HepG2 (cell line): Measurements from ENCODE around the gene NDUFA5. TPM values are rescaled to one million over a fixed set of nuclear protein-coding genes. Genes with fewer than 3 reads are reported as not detected.
"Not testable (repeated sequence)": the region's sequence is repeated elsewhere in the genome, so short reads cannot be mapped to it uniquely, and the experiment has no call there.

Source experiments
- ATAC-seq: fragments of 200-7000 bp; cut with Tn5 transposase; 3 replicates; pipeline ENCODE4 v1.9.1; 2020; ENCODE audit warnings: mild to moderate bottlenecking, moderate library complexity
- BruUV-seq: library from RNA; stranded (reverse); fragments of 400-500 nt; replicated peaks from 2 replicates; lab custom pipeline; 2021; lab: Mats Ljungman, UMichigan
- CTCF ChIA-PET: fragments of 300-600 bp; formaldehyde crosslinking; extraction: SDS; loops from one replicate; lab custom pipeline; 2021; ENCODE audit warnings: low total read pairs, inconsistent platforms, low intra/inter-chr PET ratio; lab: Yijun Ruan, JAX
- POLR2A ChIA-PET: fragments of 350-600 bp; sonication (Branson Sonifier 250); formaldehyde crosslinking; loops from one replicate; lab custom pipeline; 2020; ENCODE audit warnings: antibody characterized with exemption, inconsistent platforms; lab: Yijun Ruan, JAX
- DNase-seq: peaks from one replicate; pipeline ENCODE4 v3.0.0-alpha.2; 2015; ENCODE audit warnings: low spot score
- FAIRE-seq: peaks from 3 replicates; lab custom pipeline; 2011; peaks lifted over from hg19 to GRCh38; lab: Jason Lieb, UNC
- H2AFZ ChIP-seq: one replicate; pipeline ENCODE4 v1.6.1; 2011; ENCODE audit warnings: low read length, inconsistent platforms
- H3K27ac ChIP-seq: fragments of 300-600 bp; 3 replicates; pipeline ENCODE4 v1.8.0; 2011; ENCODE audit warnings: mixed run types, mild to moderate bottlenecking, mixed read lengths, low read length, inconsistent platforms; ENCODE audit not compliant: insufficient read depth; ENCODE audit errors: extremely low read length
- H3K27me3 ChIP-seq, 2 experiments: fragments of 200-600 bp in 1 of 2; 2 replicates in 1 of 2; 3 replicates in 1 of 2; pipeline versions ENCODE4 v1.6.0 to v1.8.0; 2011; ENCODE audit warnings: low read length in 2 of 2, mild to moderate bottlenecking in 2 of 2, moderate library complexity in 2 of 2, inconsistent platforms in 1 of 2; ENCODE audit not compliant: insufficient read depth in 2 of 2, control insufficient read depth in 1 of 2
- H3K36me3 ChIP-seq, 2 experiments: fragments of 200-600 bp in 1 of 2; replicated peaks in 1 of 2; 2 replicates in 1 of 2; 3 replicates in 1 of 2; pipeline versions ENCODE4 v1.5.1 to v1.8.0; 2011; ENCODE audit warnings: low read length in 2 of 2, inconsistent platforms in 1 of 2; ENCODE audit not compliant: insufficient read depth in 2 of 2, control insufficient read depth in 1 of 2
- H3K4me1 ChIP-seq: 2 replicates; pipeline ENCODE4 v1.5.1; 2012; ENCODE audit warnings: low read length, inconsistent platforms; ENCODE audit not compliant: insufficient read depth
- H3K4me2 ChIP-seq: 2 replicates; pipeline ENCODE4 v1.6.0; 2011; ENCODE audit warnings: low read depth, low read length, inconsistent platforms
- H3K4me3 ChIP-seq, 3 experiments: fragments of 200-600 bp in 1 of 3; sonication (generic), shearing (Covaris generic) in 1 of 3; replicated peaks in 1 of 3; 2 replicates each; pipeline ENCODE4 v1.5.1; 2011 to 2016; ENCODE audit warnings: low read length in 3 of 3, inconsistent platforms in 2 of 3, low read depth in 2 of 3, mild to moderate bottlenecking in 2 of 3, control low read depth in 1 of 3, mixed read lengths in 1 of 3; ENCODE audit not compliant: insufficient read depth in 1 of 3
- H3K79me2 ChIP-seq: one replicate; pipeline ENCODE4 v1.6.1; 2011; ENCODE audit warnings: low read length, inconsistent platforms; ENCODE audit not compliant: insufficient read depth
- H3K9ac ChIP-seq: 2 replicates; pipeline ENCODE4 v1.6.0; 2011; ENCODE audit warnings: mild to moderate bottlenecking, low read depth, low read length, inconsistent platforms; ENCODE audit not compliant: insufficient read depth
- H3K9me3 ChIP-seq: 2 replicates; pipeline ENCODE4 v1.5.1; 2012; ENCODE audit warnings: mild to moderate bottlenecking, low read length
- H4K20me1 ChIP-seq: 2 replicates; pipeline ENCODE4 v1.6.0; 2011; ENCODE audit warnings: inconsistent platforms, mild to moderate bottlenecking, low read length, moderate library complexity; ENCODE audit not compliant: insufficient read depth
- AGO2 ChIP-seq: fragments of 200-400 bp; formaldehyde crosslinking; optimal IDR thresholded peaks from 2 replicates; pipeline ENCODE3; 2017; ENCODE audit warnings: mild to moderate bottlenecking, low read depth, low read length, moderate library complexity
- MIER2 ChIP-seq: IDR thresholded peaks from 2 replicates; pipeline ENCODE4 v1.6.1; 2016; ENCODE audit warnings: missing biosample characterization, missing genetic modification reagents
- NONO ChIP-seq, 2 experiments: fragments of 450-650 bp in 1 of 2; sonication (generic) in 1 of 2; formaldehyde crosslinking in 1 of 2; IDR thresholded peaks in 1 of 2; conservative IDR thresholded peaks in 1 of 2; 2 replicates each; pipeline versions ENCODE4 v1.6.1 to v1.8.0; 2017 to 2022; ENCODE audit warnings: mild to moderate bottlenecking in 1 of 2, missing genetic modification reagents in 1 of 2, moderate library complexity in 1 of 2
- SALL1 ChIP-seq: sonication (generic); formaldehyde crosslinking; IDR thresholded peaks from 2 replicates; pipeline ENCODE4 v1.8.0; 2022; ENCODE audit warnings: mild to moderate bottlenecking, missing genetic modification reagents
- ZNF432 ChIP-seq: sonication (generic); formaldehyde crosslinking; IDR thresholded peaks from 2 replicates; pipeline ENCODE4 v1.5.0; 2020; ENCODE audit warnings: missing genetic modification reagents, mild to moderate bottlenecking, borderline replicate concordance
- ZNF629 ChIP-seq: sonication (generic); formaldehyde crosslinking; conservative IDR thresholded peaks from 2 replicates; pipeline ENCODE4 v1.5.0; 2020; ENCODE audit warnings: missing genetic modification reagents
- ZNF687 ChIP-seq: sonication (generic); formaldehyde crosslinking; IDR thresholded peaks from 2 replicates; pipeline ENCODE4 v1.5.1; 2020; ENCODE audit warnings: mild to moderate bottlenecking, missing genetic modification reagents, moderate library complexity
- WGBS: methylation state at CpG from one replicate; pipeline ENCODE4 v1.1.6; 2017; ENCODE audit warnings: low lambda C conversion rate; 5-methylcytosine and 5-hydroxymethylcytosine counted together
- in situ Hi-C: cut with HindIII; loops from 2 replicates; pipeline ENCODE4 v1.10.0; 2017; ENCODE audit warnings: low pct_unique_long_range_greater_than_20kb; ENCODE audit not compliant: extremely low pct_ligation_motif_present
- intact Hi-C: fragments of 100-400 bp; cut with micrococcal nuclease; formaldehyde crosslinking; loops from one replicate; pipeline ENCODE4 v1.10.0; 2022; ENCODE audit not compliant: unreplicated experiment
- polyA plus RNA-seq, 8 experiments: library from polyadenylated mRNA; depleted of rRNA in 3 of 8; stranded (reverse) in 7 of 8; unstranded in 1 of 8; fragments of >200 nt; fragmentation: Illumina TruSeq in 4 of 8; extraction: Trizol in 4 of 8; gene quantifications; 2 replicates each; pipeline versions ENCODE4 v1.2.1 to v1.2.3, GENCODE V29; 2011 to 2016; ENCODE audit warnings: low read depth in 4 of 8, missing spikeins in 1 of 8, mixed read lengths in 1 of 8; ENCODE audit not compliant: insufficient read depth in 1 of 8
- total RNA-seq, 5 experiments: library from RNA; depleted of rRNA; stranded (reverse); fragments of >200 nt; fragmentation: Illumina TruSeq; extraction: Trizol; gene quantifications; 2 replicates each; pipeline ENCODE4 v1.2.3, GENCODE V29; 2016; ENCODE audit warnings: low read depth in 1 of 5
- TF ChIP-seq, protein P1 (sequence below): sonication (generic); formaldehyde crosslinking; IDR thresholded peaks from 2 replicates; pipeline ENCODE4 v1.4.0; 2020; ENCODE audit warnings: missing genetic modification reagents, borderline replicate concordance

NDUFA5 gene
- total and polyA plus RNA-seq, 2 of the 13 experiments (the other 11 are each of a cell fraction or from before 2014, with no cell fraction given), result 16.9 to 55.9 TPM

GRCh38 chr7:123528265-123528664 lies 29.4 kb downstream of the NDUFA5 start:
- in situ Hi-C loops, result no loop called here
- Histone ChIP-seq H3K9ac (no peak overlapping the region), H4K20me1 (no peaks in the 10 kb centered on the region), H3K27ac (no peak overlapping the region), H3K36me3 (no peaks in the 10 kb centered on the region), H3K4me2 (peak overlapping the region; percentile 76), H2AFZ (peak overlapping the region; percentile 83), H3K79me2 (no peaks in the 10 kb centered on the region), H3K9me3 (no peaks in the 10 kb centered on the region), H3K4me1 (peaks cover 7% of the 10 kb centered on the region; the same call in 1 of the 2 replicates), H3K27me3 (peaks cover 0 to 3% of the 10 kb centered on the region in 2 experiments; a peak in 2 of 5 replicates), H3K4me3 (peak overlapping the region; percentile 26 to 52 (median 43); a peak in 4 of 6 replicates)
- FAIRE-seq, result no peak
- no peak for TF ChIP-seq NONO (IDR thresholded peaks at IDR 0.05)
- TF ChIP-seq NONO (CRISPR knock-in tag; conservative IDR thresholded peaks at IDR 0.05), result no peak
- no peak for TF ChIP-seq MIER2 (CRISPR knock-in tag)
- no peak for TF ChIP-seq AGO2
- TF ChIP-seq ZNF432 (CRISPR knock-in tag), result no peak
- TF ChIP-seq ZNF629, result peak; percentile 62
- no TSS peak for BruUV-seq
- intact Hi-C loops, result no loop called here
- WGBS, result 1% methylated on average over 5 of the region's 5 CpGs
- peak; percentile 52 for ATAC-seq
- DNase-seq, result no peak
- POLR2A ChIA-PET, result interaction anchor here (1.3 kb wide), 1 partner anchor 29 kb away, joined by 4 read pairs; the partner anchor contains the start of gene NDUFA5
- CTCF ChIA-PET, result no interaction called here

DNA sequence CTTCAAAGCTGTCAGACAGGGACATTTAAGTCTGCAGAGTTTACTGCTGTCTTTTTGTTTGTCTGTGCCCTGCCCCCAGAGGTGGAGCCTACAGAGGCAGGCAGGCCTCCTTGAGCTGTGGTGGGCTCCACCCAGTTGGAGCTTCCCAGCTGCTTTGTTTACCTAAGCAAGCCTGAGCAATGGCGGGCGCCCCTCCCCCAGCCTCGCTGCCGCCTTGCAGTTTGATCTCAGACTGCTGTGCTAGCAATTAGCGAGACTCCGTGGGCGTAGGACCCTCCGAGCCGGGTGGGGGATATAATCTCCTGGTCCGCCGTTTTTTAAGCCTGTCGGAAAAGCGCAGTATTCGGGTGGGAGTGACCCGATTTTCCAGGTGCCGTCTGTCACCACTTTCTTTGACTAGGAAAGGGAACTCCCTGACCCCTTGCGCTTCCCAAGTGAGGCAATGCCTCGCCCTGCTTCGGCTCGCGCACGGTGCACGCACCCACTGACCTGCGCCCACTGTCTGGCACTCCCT lies 29.8 kb downstream of the NDUFA5 start:
- DNase-seq, H3K27ac ChIP-seq, ATAC-seq, CTCF ChIA-PET, H4K20me1 ChIP-seq, H3K36me3 ChIP-seq, H3K27me3 ChIP-seq, in situ Hi-C loops, intact Hi-C loops, H2AFZ ChIP-seq, H3K4me1 ChIP-seq, H3K9me3 ChIP-seq, H3K79me2 ChIP-seq, BruUV-seq, H3K9ac ChIP-seq, FAIRE-seq: not testable (repeated sequence)
- WGBS, result 2% methylated on average over 10 of the region's 24 CpGs
- TF ChIP-seq, protein P1, sequence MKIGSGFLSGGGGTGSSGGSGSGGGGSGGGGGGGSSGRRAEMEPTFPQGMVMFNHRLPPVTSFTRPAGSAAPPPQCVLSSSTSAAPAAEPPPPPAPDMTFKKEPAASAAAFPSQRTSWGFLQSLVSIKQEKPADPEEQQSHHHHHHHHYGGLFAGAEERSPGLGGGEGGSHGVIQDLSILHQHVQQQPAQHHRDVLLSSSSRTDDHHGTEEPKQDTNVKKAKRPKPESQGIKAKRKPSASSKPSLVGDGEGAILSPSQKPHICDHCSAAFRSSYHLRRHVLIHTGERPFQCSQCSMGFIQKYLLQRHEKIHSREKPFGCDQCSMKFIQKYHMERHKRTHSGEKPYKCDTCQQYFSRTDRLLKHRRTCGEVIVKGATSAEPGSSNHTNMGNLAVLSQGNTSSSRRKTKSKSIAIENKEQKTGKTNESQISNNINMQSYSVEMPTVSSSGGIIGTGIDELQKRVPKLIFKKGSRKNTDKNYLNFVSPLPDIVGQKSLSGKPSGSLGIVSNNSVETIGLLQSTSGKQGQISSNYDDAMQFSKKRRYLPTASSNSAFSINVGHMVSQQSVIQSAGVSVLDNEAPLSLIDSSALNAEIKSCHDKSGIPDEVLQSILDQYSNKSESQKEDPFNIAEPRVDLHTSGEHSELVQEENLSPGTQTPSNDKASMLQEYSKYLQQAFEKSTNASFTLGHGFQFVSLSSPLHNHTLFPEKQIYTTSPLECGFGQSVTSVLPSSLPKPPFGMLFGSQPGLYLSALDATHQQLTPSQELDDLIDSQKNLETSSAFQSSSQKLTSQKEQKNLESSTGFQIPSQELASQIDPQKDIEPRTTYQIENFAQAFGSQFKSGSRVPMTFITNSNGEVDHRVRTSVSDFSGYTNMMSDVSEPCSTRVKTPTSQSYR (CRISPR knock-in tag), result peak; percentile 39; the same call in 1 of the 2 replicates
- TF ChIP-seq SALL1 (CRISPR knock-in tag) (peak; percentile 24; the same call in 1 of the 2 replicates), ZNF687 (CRISPR knock-in tag) (peak; percentile 43)
- H3K4me3 ChIP-seq, result peak overlapping the region in 2 of 3 experiments; percentile 43 to 52; a peak in 3 of 6 replicates
- peak overlapping the region; percentile 76; the same call in 1 of the 2 replicates for H3K4me2 ChIP-seq
- POLR2A ChIA-PET, result interaction anchor here (1.3 kb wide), 1 partner anchor 30 kb away, joined by 4 read pairs; the partner anchor contains the start of gene NDUFA5
